ENCODE data around the gene ARID1B. TPM values are rescaled to one million over a fixed set of nuclear protein-coding genes. Genes with fewer than 3 reads are reported as not detected.
"Not testable (repeated sequence)": the region's sequence is repeated elsewhere in the genome, so short reads cannot be mapped to it uniquely, and the experiment has no call there.

Gene ARID1B
- total and polyA plus RNA-seq, 5 donors: 18.3 to 59.6 (median 53.8) TPM

GRCh38 chr6:157139054-157139708, 362.0 kb downstream of the ARID1B start:
- intact Hi-C loops (cut with DNase I): no loop called here
- no peak for DNase-seq
- 92% methylated on average over 15 of the region's 15 CpGs for WGBS

DNA sequence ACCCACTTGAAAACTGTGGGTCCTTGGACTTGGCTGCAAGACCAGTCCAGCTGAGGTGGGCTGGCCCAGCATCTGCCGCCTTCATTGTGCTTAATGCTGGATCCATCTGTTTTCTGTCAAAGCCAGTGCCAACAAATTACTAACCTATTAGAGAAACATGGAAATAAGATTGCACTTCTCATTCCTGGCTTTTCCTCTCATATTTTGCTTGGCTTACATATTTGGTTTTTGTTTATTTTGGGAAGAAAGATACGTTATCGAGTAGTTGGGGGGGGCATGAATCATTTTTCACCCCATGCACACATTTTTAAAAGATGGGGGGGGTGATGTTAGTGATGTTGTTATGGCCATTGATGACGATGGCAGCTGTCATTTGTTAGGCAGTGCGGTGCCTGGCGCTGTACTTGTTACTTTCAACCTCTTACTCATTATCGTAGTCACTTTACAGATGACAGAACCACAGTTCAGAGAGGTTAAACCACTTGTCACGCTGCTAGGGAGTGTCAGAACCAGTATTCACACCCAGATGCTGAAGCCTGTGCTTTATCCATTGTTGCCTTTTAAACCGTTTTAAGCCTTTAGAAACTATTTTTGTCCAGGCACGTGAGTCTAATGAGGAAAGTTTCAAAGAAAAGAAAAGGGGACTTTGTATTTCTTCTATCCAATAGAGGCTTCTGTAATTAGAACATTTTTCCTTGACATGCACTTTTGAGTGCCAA, 366.2 kb downstream of the ARID1B start:
- H3K4me1 ChIP-seq (ENCODE audit: control insufficient read depth, insufficient read depth, low read length): peaks cover 14% of the 10 kb centered on the region
- H3K9me3 ChIP-seq (ENCODE audit: control insufficient read depth, low read length): no peaks in the 10 kb centered on the region
- H3K4me3 ChIP-seq (ENCODE audit: low read length): no peak overlapping the region
- no peaks in the 10 kb centered on the region for H3K27me3 ChIP-seq (ENCODE audit: control insufficient read depth, insufficient read depth)
- 22% methylated on average over 10 of the region's 10 CpGs for WGBS
- no peak overlapping the region for H3K27ac ChIP-seq (ENCODE audit: low read length)
- DNase-seq (peak; percentile 73 to 82 (median 82)), ATAC-seq (peak; percentile 87 to 90)
- intact Hi-C loops (cut with DNase I): no loop called here

More at GRCh38 chr6:157139054-157139708, 362.0 kb downstream of the ARID1B start:
- Histone ChIP-seq H3K4me1 (ENCODE audit: control insufficient read depth, insufficient read depth, low read length) (peaks cover 11% of the 10 kb centered on the region), H3K27ac (ENCODE audit: low read length) (no peak overlapping the region), H3K9me3 (ENCODE audit: control insufficient read depth, low read length) (no peaks in the 10 kb centered on the region), H3K4me3 (ENCODE audit: low read length) (no peak overlapping the region), H3K27me3 (ENCODE audit: control insufficient read depth, insufficient read depth) (no peaks in the 10 kb centered on the region)
- no peak for ATAC-seq

DNA sequence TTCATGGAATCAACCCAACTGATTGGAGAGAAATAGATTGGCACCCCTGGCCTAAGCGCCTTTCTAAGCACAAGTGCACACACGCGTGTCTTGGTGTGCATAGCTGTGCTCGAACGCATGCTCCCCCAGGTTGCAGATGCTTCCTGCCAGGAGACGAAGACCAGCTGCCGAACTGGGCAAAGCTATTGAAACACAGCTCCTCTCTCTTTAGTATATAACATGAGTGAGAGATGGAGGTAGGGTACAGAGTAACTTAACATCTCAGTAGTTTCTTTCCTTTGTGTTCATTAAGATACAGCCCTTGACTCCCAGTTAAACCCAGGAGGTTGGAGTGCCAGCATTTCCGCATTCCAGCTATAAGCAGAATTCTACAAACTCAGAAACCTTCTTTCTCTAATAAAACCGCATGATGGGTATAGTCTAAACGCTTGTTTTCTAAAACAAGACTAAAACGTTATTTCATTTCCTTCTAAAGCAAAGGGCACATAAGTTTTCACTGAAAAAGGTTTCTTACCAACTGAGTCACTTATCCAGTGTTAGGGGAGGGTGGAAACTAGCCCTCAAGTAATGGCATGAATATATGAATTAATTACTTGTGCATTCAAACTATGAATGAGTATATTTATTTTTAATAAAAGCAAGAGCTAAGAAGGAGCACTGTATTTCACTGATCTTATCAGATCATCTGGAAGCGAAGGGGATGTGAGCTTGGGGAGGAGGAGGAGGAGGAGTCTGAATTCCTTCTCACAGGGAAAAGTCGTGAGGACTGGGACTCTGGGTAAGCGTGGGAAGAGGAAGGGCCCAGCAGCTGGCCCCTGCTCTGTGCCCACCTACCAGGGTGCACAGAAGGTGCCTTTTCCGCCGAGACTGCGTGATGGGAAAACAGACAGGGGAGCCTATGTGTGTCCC, 367.0 kb downstream of the ARID1B start:
- ATAC-seq: peak; percentile 19 to 28
- Histone ChIP-seq H3K27me3 (ENCODE audit: control insufficient read depth, insufficient read depth) (no peaks in the 10 kb centered on the region), H3K9me3 (ENCODE audit: control insufficient read depth, low read length) (no peaks in the 10 kb centered on the region), H3K4me1 (ENCODE audit: control insufficient read depth, insufficient read depth, low read length) (peaks cover 19% of the 10 kb centered on the region), H3K27ac (ENCODE audit: low read length) (peak overlapping the region; percentile 76), H3K4me3 (ENCODE audit: low read length) (no peak overlapping the region)
- 44% methylated on average over 17 of the region's 17 CpGs for WGBS
- intact Hi-C loops (cut with DNase I): no loop called here
- no peak for DNase-seq

GRCh38 chr6:157144859-157145568, 367.8 kb downstream of the ARID1B start:
- peak overlapping the region; percentile 55 for H3K27ac ChIP-seq (ENCODE audit: low read length)
- DNase-seq: peak in 1 of 3 donors; percentile 63
- no peaks in the 10 kb centered on the region for H3K27me3 ChIP-seq (ENCODE audit: control insufficient read depth, insufficient read depth)
- intact Hi-C loops (cut with DNase I): no loop called here
- no peak overlapping the region for H3K4me3 ChIP-seq (ENCODE audit: low read length)
- H3K4me1 ChIP-seq (ENCODE audit: control insufficient read depth, insufficient read depth, low read length): peaks cover 19% of the 10 kb centered on the region
- whole genome bisulfite sequencing: 43% methylated on average over 19 of the region's 19 CpGs
- peak in 1 of 2 donors; percentile 15 for ATAC-seq
- H3K9me3 ChIP-seq (ENCODE audit: control insufficient read depth, low read length): no peaks in the 10 kb centered on the region

DNA sequence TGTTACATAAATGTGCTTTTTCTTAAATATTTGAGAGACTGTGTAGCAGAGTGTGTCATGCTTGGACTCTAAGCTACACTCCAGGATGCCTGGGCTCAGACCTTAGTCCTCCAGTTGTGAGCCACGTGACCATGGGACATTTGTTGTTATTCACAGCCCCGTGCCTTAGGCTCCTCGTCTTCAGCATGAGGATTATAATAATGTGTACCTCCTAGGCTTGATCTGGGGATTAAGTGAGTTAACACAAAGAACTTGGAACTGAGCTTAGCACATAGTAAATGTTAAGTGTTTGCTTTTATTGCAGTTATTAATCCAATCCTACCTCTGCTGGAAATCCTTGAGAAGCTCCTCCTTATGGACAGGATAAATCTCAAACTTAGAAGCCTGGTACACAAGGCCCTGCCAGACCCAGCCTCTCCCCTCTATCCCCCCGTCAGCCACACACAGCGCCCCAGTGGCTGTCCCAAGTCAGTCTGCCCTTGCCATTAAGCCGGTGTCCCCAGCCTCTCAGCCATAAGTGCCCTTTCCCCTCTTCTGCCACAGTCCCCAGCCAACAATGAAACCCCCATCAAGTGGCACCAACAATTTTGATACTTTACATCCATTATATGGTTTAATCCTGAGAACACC, 368.6 kb downstream of the ARID1B start:
- intact Hi-C loops (cut with DNase I): no loop called here
- 67% methylated on average over 6 of the region's 6 CpGs for WGBS
- DNase-seq (no peak), ATAC-seq (peak in 1 of 2 donors; percentile 32)
- Histone ChIP-seq H3K4me1 (ENCODE audit: control insufficient read depth, insufficient read depth, low read length) (peaks cover 19% of the 10 kb centered on the region), H3K27ac (ENCODE audit: low read length) (no peak overlapping the region), H3K9me3 (ENCODE audit: control insufficient read depth, low read length) (no peaks in the 10 kb centered on the region), H3K27me3 (ENCODE audit: control insufficient read depth, insufficient read depth) (no peaks in the 10 kb centered on the region), H3K4me3 (ENCODE audit: low read length) (no peak overlapping the region)

DNA sequence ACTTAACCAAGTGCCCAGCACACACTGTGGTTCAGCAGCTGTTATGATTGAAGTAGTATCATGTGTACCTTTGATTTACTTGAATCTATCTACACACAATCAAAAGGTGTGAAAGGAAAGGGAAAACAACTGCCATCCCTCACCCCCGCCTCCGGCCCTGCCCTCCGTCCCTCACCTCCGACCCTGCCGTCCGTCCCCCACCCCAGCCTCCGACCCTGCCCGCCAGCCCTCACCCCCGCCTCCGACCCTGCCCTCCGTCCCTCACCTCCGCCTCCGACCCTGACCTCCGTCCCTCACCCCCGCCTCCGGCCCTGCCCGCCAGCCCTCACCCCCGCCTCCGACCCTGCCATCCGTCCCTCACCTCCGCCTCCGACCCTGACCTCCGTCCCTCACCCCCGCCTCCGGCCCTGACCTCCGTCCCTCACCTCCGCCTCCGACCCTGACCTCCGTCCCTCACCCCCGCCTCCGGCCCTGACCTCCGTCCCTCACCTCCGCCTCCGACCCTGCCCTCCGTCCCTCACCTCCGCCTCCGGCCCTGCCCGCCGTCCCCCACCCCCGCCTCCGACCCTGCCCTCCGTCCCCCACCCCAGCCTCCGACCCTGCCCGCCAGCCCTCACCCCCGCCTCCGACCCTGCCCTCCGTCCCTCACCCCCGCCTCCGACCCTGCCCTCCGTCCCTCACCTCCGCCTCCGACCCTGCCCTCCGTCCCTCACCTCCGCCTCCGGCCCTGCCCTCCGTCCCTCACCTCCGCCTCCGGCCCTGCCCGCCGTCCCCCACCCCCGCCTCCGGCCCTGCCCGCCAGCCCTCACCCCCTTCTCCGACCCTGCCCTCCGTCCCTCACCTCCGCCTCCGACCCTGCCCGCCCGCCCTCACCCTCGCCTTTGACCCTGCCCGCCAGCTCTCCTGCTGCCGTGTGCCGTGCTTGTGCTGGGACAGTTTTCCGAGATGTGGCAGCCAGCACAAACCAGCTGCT, 370.2 kb downstream of the ARID1B start:
- H3K27ac ChIP-seq (ENCODE audit: low read length); intact Hi-C loops (cut with DNase I): not testable (repeated sequence)

GRCh38 chr6:157148391-157149323, 371.5 kb downstream of the ARID1B start:
- H3K4me1 ChIP-seq (ENCODE audit: control insufficient read depth, insufficient read depth, low read length): peaks cover 19% of the 10 kb centered on the region
- peak; percentile 70 to 83 (median 79) for DNase-seq
- peak overlapping the region; percentile 4 for H3K27ac ChIP-seq (ENCODE audit: low read length)
- no peak overlapping the region for H3K4me3 ChIP-seq (ENCODE audit: low read length)
- ATAC-seq: peak; percentile 51 to 74
- H3K27me3 ChIP-seq (ENCODE audit: control insufficient read depth, insufficient read depth): no peaks in the 10 kb centered on the region
- no peaks in the 10 kb centered on the region for H3K9me3 ChIP-seq (ENCODE audit: control insufficient read depth, low read length)
- intact Hi-C loops (cut with DNase I): no loop called here
- WGBS: 64% methylated on average over 25 of the region's 25 CpGs

More for the DNA sequence above, 370.2 kb downstream of the ARID1B start:
- 97% methylated on average over 71 of the region's 74 CpGs for WGBS
- peaks cover 21% of the 10 kb centered on the region for H3K4me1 ChIP-seq (ENCODE audit: control insufficient read depth, insufficient read depth, low read length)
- H3K9me3 ChIP-seq (ENCODE audit: control insufficient read depth, low read length); H3K4me3 ChIP-seq (ENCODE audit: low read length); ATAC-seq; H3K27me3 ChIP-seq (ENCODE audit: control insufficient read depth, insufficient read depth): not testable (repeated sequence)
- peak in 1 of 3 donors; percentile 66 for DNase-seq

DNA sequence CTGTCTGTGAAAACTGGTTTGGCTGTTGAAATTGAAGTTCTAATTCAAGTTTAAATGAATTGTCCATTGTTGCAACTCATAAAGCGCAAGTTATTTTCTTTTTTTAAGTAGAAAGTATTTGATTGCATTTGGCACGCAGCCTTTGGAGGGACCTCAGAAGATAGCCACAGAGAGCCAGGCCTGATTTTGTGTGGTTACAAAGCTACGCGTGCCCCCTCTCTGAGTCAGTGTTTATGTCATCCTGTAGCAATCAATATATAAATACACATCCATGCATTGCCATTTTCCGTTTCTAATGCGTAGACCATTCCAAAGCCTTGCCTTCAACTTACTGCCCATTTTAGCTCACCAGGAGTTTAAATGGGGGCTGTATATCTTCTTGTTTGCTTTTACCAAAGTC, 372.9 kb downstream of the ARID1B start:
- ATAC-seq (no peak), DNase-seq (no peak)
- Histone ChIP-seq H3K4me3 (ENCODE audit: low read length) (no peak overlapping the region), H3K9me3 (ENCODE audit: control insufficient read depth, low read length) (no peaks in the 10 kb centered on the region), H3K27me3 (ENCODE audit: control insufficient read depth, insufficient read depth) (no peaks in the 10 kb centered on the region), H3K27ac (ENCODE audit: low read length) (no peak overlapping the region), H3K4me1 (ENCODE audit: control insufficient read depth, insufficient read depth, low read length) (peaks cover 10% of the 10 kb centered on the region)
- intact Hi-C loops (cut with DNase I): no loop called here
- WGBS: 93% methylated on average over 6 of the region's 6 CpGs

GRCh38 chr6:157151029-157151428, 373.9 kb downstream of the ARID1B start:
- Histone ChIP-seq H3K4me1 (ENCODE audit: control insufficient read depth, insufficient read depth, low read length) (peaks cover 7% of the 10 kb centered on the region), H3K9me3 (ENCODE audit: control insufficient read depth, low read length) (no peaks in the 10 kb centered on the region), H3K27me3 (ENCODE audit: control insufficient read depth, insufficient read depth) (no peaks in the 10 kb centered on the region), H3K27ac (ENCODE audit: low read length) (no peak overlapping the region), H3K4me3 (ENCODE audit: low read length) (no peak overlapping the region)
- ATAC-seq (peak; percentile 59 to 82), DNase-seq (peak in 2 of 3 donors; percentile 38 to 53)
- 50% methylated on average over 11 of the region's 11 CpGs for WGBS
- intact Hi-C loops (cut with DNase I): no loop called here

All from right cardiac atrium (tissue), 5 donors.